Measurements from ENCODE around the gene AGBL1. TPM values are rescaled to one million over a fixed set of nuclear protein-coding genes. Genes with fewer than 3 reads are reported as not detected.

The AGBL1 gene
- total RNA-seq, 2 experiments from 2014 or later: not detected

GRCh38 chr15:86193716-86194380 is 114.2 kb downstream of the AGBL1 start:
- no peaks in the 10 kb centered on the region for H3K4me1 Mint-ChIP-seq (ENCODE audit: low read depth)
- no peaks in the 10 kb centered on the region for H3K9me3 Mint-ChIP-seq
- peaks cover 5% of the 10 kb centered on the region for H3K27me3 Mint-ChIP-seq (ENCODE audit: low read depth)
- H3K27ac Mint-ChIP-seq: no peak overlapping the region
- intact Hi-C loops (cut with micrococcal nuclease): no loop called here
- no peaks in the 10 kb centered on the region for H3K36me3 Mint-ChIP-seq (ENCODE audit: low read depth)
- DNase-seq: no peak
- CTCF ChIA-PET: no interaction called here
- H3K4me3 Mint-ChIP-seq: no peak overlapping the region

GRCh38 chr15:86197770-86198169 is 118.1 kb downstream of the AGBL1 start:
- peaks cover 3% of the 10 kb centered on the region for H3K27me3 Mint-ChIP-seq (ENCODE audit: low read depth)
- no peaks in the 10 kb centered on the region for H3K36me3 Mint-ChIP-seq (ENCODE audit: low read depth)
- H3K4me3 Mint-ChIP-seq: no peak overlapping the region
- H3K4me1 Mint-ChIP-seq (ENCODE audit: low read depth): no peaks in the 10 kb centered on the region
- H3K27ac Mint-ChIP-seq: no peak overlapping the region
- intact Hi-C loops (cut with micrococcal nuclease): no loop called here
- CTCF ChIA-PET: no interaction called here
- DNase-seq: no peak
- H3K9me3 Mint-ChIP-seq: no peaks in the 10 kb centered on the region

GRCh38 chr15:86199467-86200145 is 119.9 kb downstream of the AGBL1 start:
- H3K36me3 Mint-ChIP-seq (ENCODE audit: low read depth): no peaks in the 10 kb centered on the region
- CTCF ChIA-PET: no interaction called here
- H3K4me3 Mint-ChIP-seq: no peak overlapping the region
- intact Hi-C loops (cut with micrococcal nuclease): no loop called here
- H3K27ac Mint-ChIP-seq: no peak overlapping the region
- no peaks in the 10 kb centered on the region for H3K4me1 Mint-ChIP-seq (ENCODE audit: low read depth)
- DNase-seq: no peak
- peaks cover 3% of the 10 kb centered on the region for H3K27me3 Mint-ChIP-seq (ENCODE audit: low read depth)
- H3K9me3 Mint-ChIP-seq: no peaks in the 10 kb centered on the region

GRCh38 chr15:86201313-86202008 is 121.8 kb downstream of the AGBL1 start:
- DNase-seq: no peak
- intact Hi-C loops (cut with micrococcal nuclease): no loop called here
- H3K36me3 Mint-ChIP-seq (ENCODE audit: low read depth): no peaks in the 10 kb centered on the region
- peaks cover 6% of the 10 kb centered on the region for H3K27me3 Mint-ChIP-seq (ENCODE audit: low read depth)
- H3K27ac Mint-ChIP-seq: no peak overlapping the region
- CTCF ChIA-PET: no interaction called here
- H3K4me1 Mint-ChIP-seq (ENCODE audit: low read depth): no peaks in the 10 kb centered on the region
- H3K9me3 Mint-ChIP-seq: no peaks in the 10 kb centered on the region
- no peak overlapping the region for H3K4me3 Mint-ChIP-seq

- Mint-ChIP-seq H3K27ac (no peak overlapping the region), H3K4me1 (ENCODE audit: low read depth) (no peaks in the 10 kb centered on the region), H3K36me3 (ENCODE audit: low read depth) (no peaks in the 10 kb centered on the region), H3K4me3 (no peak overlapping the region), H3K27me3 (ENCODE audit: low read depth) (peaks cover 6% of the 10 kb centered on the region), H3K9me3 (no peaks in the 10 kb centered on the region)
- DNase-seq: no peak
- CTCF ChIA-PET: no interaction called here
- intact Hi-C loops (cut with micrococcal nuclease): no loop called here
These were observed 123.8 kb downstream of the AGBL1 start for GRCh38 chr15:86203462-86203861.

GRCh38 chr15:86205096-86205495 is 125.4 kb downstream of the AGBL1 start:
- Mint-ChIP-seq H3K9me3 (peaks cover 3% of the 10 kb centered on the region), H3K27me3 (ENCODE audit: low read depth) (peaks cover 14% of the 10 kb centered on the region), H3K36me3 (ENCODE audit: low read depth) (no peaks in the 10 kb centered on the region), H3K4me3 (no peak overlapping the region), H3K27ac (no peak overlapping the region), H3K4me1 (ENCODE audit: low read depth) (no peaks in the 10 kb centered on the region)
- DNase-seq: no peak
- CTCF ChIA-PET: interaction anchor here (1.1 kb wide), 1 partner anchor 26 kb away, joined by 3 read pairs; no protein-coding TSS in a partner anchor
- intact Hi-C loops (cut with micrococcal nuclease): no loop called here

- H3K4me1 Mint-ChIP-seq (ENCODE audit: low read depth): no peaks in the 10 kb centered on the region
- H3K27me3 Mint-ChIP-seq (ENCODE audit: low read depth): peaks cover 34% of the 10 kb centered on the region
- intact Hi-C loops (cut with micrococcal nuclease): no loop called here
- no peak for DNase-seq
- CTCF ChIA-PET: no interaction called here
- no peak overlapping the region for H3K4me3 Mint-ChIP-seq
- H3K36me3 Mint-ChIP-seq (ENCODE audit: low read depth): peaks cover 3% of the 10 kb centered on the region
- peaks cover 12% of the 10 kb centered on the region for H3K9me3 Mint-ChIP-seq
- no peak overlapping the region for H3K27ac Mint-ChIP-seq
These were observed 133.7 kb downstream of the AGBL1 start for GRCh38 chr15:86213420-86213819.

GRCh38 chr15:86213888-86214287 is 134.2 kb downstream of the AGBL1 start:
- no peak for DNase-seq
- H3K27ac Mint-ChIP-seq: no peak overlapping the region
- H3K27me3 Mint-ChIP-seq (ENCODE audit: low read depth): peaks cover 30% of the 10 kb centered on the region
- H3K9me3 Mint-ChIP-seq: peaks cover 12% of the 10 kb centered on the region
- H3K36me3 Mint-ChIP-seq (ENCODE audit: low read depth): peaks cover 3% of the 10 kb centered on the region
- no peaks in the 10 kb centered on the region for H3K4me1 Mint-ChIP-seq (ENCODE audit: low read depth)
- CTCF ChIA-PET: no interaction called here
- intact Hi-C loops (cut with micrococcal nuclease): no loop called here
- H3K4me3 Mint-ChIP-seq: no peak overlapping the region

GRCh38 chr15:86221119-86221518 is 141.4 kb downstream of the AGBL1 start:
- Mint-ChIP-seq H3K9me3 (peaks cover 6% of the 10 kb centered on the region), H3K27ac (no peak overlapping the region), H3K4me1 (ENCODE audit: low read depth) (no peaks in the 10 kb centered on the region), H3K4me3 (no peak overlapping the region), H3K36me3 (ENCODE audit: low read depth) (peaks cover 3% of the 10 kb centered on the region), H3K27me3 (ENCODE audit: low read depth) (peaks cover 14% of the 10 kb centered on the region)
- CTCF ChIA-PET: no interaction called here
- intact Hi-C loops (cut with micrococcal nuclease): no loop called here
- DNase-seq: no peak

- DNase-seq: no peak
- Mint-ChIP-seq H3K27me3 (ENCODE audit: low read depth) (peaks cover 31% of the 10 kb centered on the region), H3K36me3 (ENCODE audit: low read depth) (no peaks in the 10 kb centered on the region), H3K9me3 (no peaks in the 10 kb centered on the region), H3K4me1 (ENCODE audit: low read depth) (peaks cover 4% of the 10 kb centered on the region), H3K4me3 (no peak overlapping the region), H3K27ac (no peak overlapping the region)
- intact Hi-C loops (cut with micrococcal nuclease): no loop called here
- CTCF ChIA-PET: no interaction called here
These were observed 149.6 kb downstream of the AGBL1 start for GRCh38 chr15:86229306-86229705.

- Mint-ChIP-seq H3K4me3 (no peak overlapping the region), H3K4me1 (ENCODE audit: low read depth) (peaks cover 4% of the 10 kb centered on the region), H3K27me3 (ENCODE audit: low read depth) (peaks cover 31% of the 10 kb centered on the region), H3K9me3 (no peaks in the 10 kb centered on the region), H3K27ac (no peak overlapping the region), H3K36me3 (ENCODE audit: low read depth) (no peaks in the 10 kb centered on the region)
- no peak for DNase-seq
- intact Hi-C loops (cut with micrococcal nuclease): loop anchor here (5.0 to 10.0 kb wide), 4 partner anchors 373 to 1377 kb away; no protein-coding TSS in a partner anchor
- CTCF ChIA-PET: no interaction called here
These were observed 150.3 kb downstream of the AGBL1 start for GRCh38 chr15:86229936-86230335.

GRCh38 chr15:86231864-86232721 is 152.4 kb downstream of the AGBL1 start:
- Mint-ChIP-seq H3K27me3 (ENCODE audit: low read depth) (peaks cover 30% of the 10 kb centered on the region), H3K9me3 (no peaks in the 10 kb centered on the region), H3K27ac (no peak overlapping the region), H3K4me3 (no peak overlapping the region), H3K4me1 (ENCODE audit: low read depth) (peaks cover 4% of the 10 kb centered on the region), H3K36me3 (ENCODE audit: low read depth) (no peaks in the 10 kb centered on the region)
- DNase-seq: peak; percentile 49
- CTCF ChIA-PET: interaction anchor here (0.6 to 1.5 kb wide), 8 partner anchors 24 to 511 kb away, joined by 3 to 8 read pairs (median 4); no protein-coding TSS in a partner anchor
- intact Hi-C loops (cut with micrococcal nuclease): loop anchor here (5.0 to 10.0 kb wide), 4 partner anchors 375 to 1375 kb away; no protein-coding TSS in a partner anchor

Measured in activated naive CD4-positive, alpha-beta T cell treated with anti-CD3 and anti-CD28 coated beads for 36 hours (primary cell).